B cell (primary cell): ENCODE data around the gene SLC25A51. TPM values are rescaled to one million over a fixed set of nuclear protein-coding genes. Genes with fewer than 3 reads are reported as not detected.

ENCODE experiments used
- ATAC-seq: fragments of 200-7000 bp; cut with Tn5 transposase; one replicate; pipeline ENCODE4 v1.10.0; 2021; ENCODE audit warnings: low read depth, mild to moderate bottlenecking, moderate number of reproducible peaks, moderate library complexity
- CTCF ChIA-PET: fragments of 350-600 bp; sonication (Branson Sonifier 250); formaldehyde crosslinking; loops from one replicate; lab custom pipeline; 2021; ENCODE audit warnings: antibody characterized with exemption, inconsistent platforms; lab: Charles Lee
- POLR2A ChIA-PET: fragments of 350-600 bp; sonication (Branson Sonifier 250); formaldehyde crosslinking; loops from one replicate; lab custom pipeline; 2021; ENCODE audit warnings: antibody characterized with exemption; lab: Charles Lee
- DNase-seq: peaks from one replicate; pipeline ENCODE4 v3.0.0; 2013
- H2AFZ ChIP-seq: 2 replicates; pipeline ENCODE4 v1.6.1; 2012; ENCODE audit warnings: mild to moderate bottlenecking, low read depth, low read length; ENCODE audit not compliant: insufficient read depth, poor library complexity, severe bottlenecking
- H3K27ac ChIP-seq, 2 donors: 1 replicate in 1 of 2; 2 replicates in 1 of 2; pipeline ENCODE4 v1.5.1; 2012 to 2013; ENCODE audit warnings: low read length in 2 of 2, mild to moderate bottlenecking in 2 of 2, moderate library complexity in 1 of 2
- H3K27me3 ChIP-seq, 4 experiments: fragments of 200-600 bp in 1 of 4; sonication (generic) in 1 of 4; replicated peaks in 1 of 4; 1 replicate in 2 of 4; 2 replicates in 2 of 4; pipeline versions ENCODE4 v1.6.1 to v1.7.0; 2013 to 2016; ENCODE audit warnings: low read length in 3 of 4, mild to moderate bottlenecking in 2 of 4, mixed read lengths in 1 of 4, moderate library complexity in 1 of 4; ENCODE audit not compliant: insufficient read depth in 4 of 4, control insufficient read depth in 3 of 4; ENCODE audit errors: control extremely low read depth in 1 of 4
- H3K36me3 ChIP-seq, 2 experiments: replicated peaks in 1 of 2; 1 replicate in 1 of 2; 2 replicates in 1 of 2; pipeline versions ENCODE4 v1.6.1 to v1.7.1; 2013; ENCODE audit warnings: low read length in 1 of 2; ENCODE audit not compliant: insufficient read depth in 2 of 2, control insufficient read depth in 1 of 2; ENCODE audit errors: control extremely low read depth in 1 of 2, extremely low read depth in 1 of 2
- H3K4me1 ChIP-seq, 2 donors: fragments of 200-600 bp in 1 of 2; sonication (generic) in 1 of 2; 1 replicate in 1 of 2; 2 replicates in 1 of 2; pipeline versions ENCODE4 v1.5.1 to v1.6.1; 2013 to 2017; ENCODE audit warnings: low read length in 2 of 2; ENCODE audit not compliant: control insufficient read depth in 2 of 2, insufficient read depth in 2 of 2
- H3K4me2 ChIP-seq: replicated peaks from 2 replicates; pipeline ENCODE3; 2012; ENCODE audit warnings: mild to moderate bottlenecking, low read depth, low read length; ENCODE audit not compliant: poor library complexity, severe bottlenecking
- H3K4me3 ChIP-seq, 5 experiments: fragments of 200-600 bp in 1 of 5; sonication (generic) in 1 of 5; 1 replicate in 3 of 5; 2 replicates in 2 of 5; pipeline versions ENCODE4 v1.5.1 to v1.7.0; 2011 to 2016; ENCODE audit warnings: low read length in 4 of 5, mild to moderate bottlenecking in 4 of 5, low read depth in 2 of 5, control low read depth in 1 of 5, moderate library complexity in 1 of 5; ENCODE audit not compliant: insufficient read depth in 1 of 5; ENCODE audit errors: control extremely low read depth in 1 of 5, extremely low read depth in 1 of 5
- H3K79me2 ChIP-seq: fragments of 200-600 bp; sonication (generic); one replicate; pipeline ENCODE4 v1.6.0; 2016; ENCODE audit warnings: low read length; ENCODE audit not compliant: control insufficient read depth, insufficient read depth
- H3K9ac ChIP-seq: fragments of 200-600 bp; sonication (generic); 2 replicates; pipeline ENCODE4 v1.6.1; 2017; ENCODE audit warnings: mild to moderate bottlenecking, low read length, moderate library complexity
- H3K9me3 ChIP-seq, 3 donors: one replicate each; pipeline versions ENCODE4 v1.6.1 to v1.7.1; 2013; ENCODE audit warnings: low read length in 2 of 3; ENCODE audit not compliant: control insufficient read depth in 2 of 3, insufficient read depth in 1 of 3; ENCODE audit errors: control extremely low read depth in 1 of 3
- H4K20me1 ChIP-seq: 2 replicates; pipeline ENCODE4 v1.6.0; 2012; ENCODE audit warnings: mild to moderate bottlenecking, low read length; ENCODE audit not compliant: insufficient read depth, control insufficient read depth, poor library complexity, severe bottlenecking
- H3K27ac Mint-ChIP-seq: one replicate; pipeline ENCODE4 v1.8.0; 2021; ENCODE audit warnings: mixed read lengths
- H3K27me3 Mint-ChIP-seq: one replicate; pipeline ENCODE4 v1.8.0; 2021; ENCODE audit warnings: mixed read lengths
- H3K4me1 Mint-ChIP-seq: one replicate; pipeline ENCODE4 v1.8.0; 2021; ENCODE audit warnings: mixed read lengths
- H3K4me3 Mint-ChIP-seq: one replicate; pipeline ENCODE4 v1.8.0; 2021; ENCODE audit warnings: mixed read lengths
- H3K9me3 Mint-ChIP-seq: one replicate; pipeline ENCODE4 v1.8.0; 2022; ENCODE audit warnings: mixed read lengths; ENCODE audit not compliant: insufficient read depth
- EZH2 ChIP-seq: IDR thresholded peaks from 2 replicates; pipeline ENCODE4 v1.6.1; 2012; ENCODE audit warnings: borderline replicate concordance, low read depth, mild to moderate bottlenecking, moderate library complexity, low read length; ENCODE audit not compliant: insufficient read depth, poor library complexity, severe bottlenecking
- WGBS: methylation state at CpG from one replicate; pipeline ENCODE4 v1.1.5; 2013; ENCODE audit warnings: missing lambda C conversion rate; ENCODE audit not compliant: insufficient coverage; 5-methylcytosine and 5-hydroxymethylcytosine counted together
- intact Hi-C: fragments of 100-400 bp; cut with micrococcal nuclease; formaldehyde crosslinking; loops from one replicate; pipeline ENCODE4 v1.10.0; 2022
- polyA plus RNA-seq: library from polyadenylated mRNA; depleted of rRNA; stranded (reverse); fragments of >200 nt; gene quantifications from 2 replicates; pipeline ENCODE4 v1.2.3, GENCODE V29; 2012
- total RNA-seq, 2 donors: library from RNA; stranded (reverse); fragments of 120-200 nt in 1 of 2; gene quantifications; 1 replicate in 1 of 2; 2 replicates in 1 of 2; pipeline versions ENCODE4 v1.2.3 to v1.2.4, GENCODE V29; 2013 to 2022
- TF ChIP-seq, protein P1 (sequence below): fragments of 200-600 bp; IDR thresholded peaks from one replicate; pipeline ENCODE4 v1.8.0; 2022; ENCODE audit warnings: antibody characterized with exemption, mild to moderate bottlenecking

The SLC25A51 gene
- total and polyA plus RNA-seq, 2 donors (not counting 1 experiment from before 2014, with no cell fraction given) = 12.9 to 27.8 TPM

DNA sequence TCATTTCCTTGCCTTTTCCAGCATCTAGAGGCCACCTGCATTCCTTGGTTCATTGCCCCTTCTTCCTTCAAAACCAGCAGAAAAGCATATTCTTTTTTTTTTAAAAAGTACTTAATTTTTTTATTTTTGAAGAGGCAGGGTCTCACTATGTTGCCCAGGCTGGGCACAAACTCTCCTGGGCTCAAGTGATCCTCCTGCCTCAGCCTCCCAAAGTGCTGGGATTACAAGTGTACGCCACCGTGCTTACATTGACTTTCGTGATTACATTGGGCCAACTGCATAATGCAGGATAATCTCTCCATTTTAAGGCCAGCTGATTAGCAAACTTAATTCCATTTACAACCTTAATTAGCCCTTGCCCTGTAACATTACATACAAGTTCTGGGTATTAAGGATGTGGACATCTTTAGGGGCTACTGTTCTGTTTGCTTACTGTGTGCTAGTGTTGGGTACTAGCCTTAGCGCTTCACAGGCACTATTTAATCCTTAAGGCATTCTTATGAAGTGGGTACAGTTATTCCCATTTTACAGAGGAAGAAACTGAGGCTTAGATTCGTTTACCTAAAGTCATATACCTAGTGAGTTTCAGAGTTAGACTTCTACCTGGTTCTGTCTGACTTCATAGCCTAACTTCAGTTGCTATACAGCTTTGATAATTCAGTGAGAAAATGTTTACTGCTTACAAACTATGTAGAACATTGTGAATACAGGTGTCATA, 33.7 kb downstream of the SLC25A51 start:
- ATAC-seq (no peak), DNase-seq (no peak)
- Histone ChIP-seq H3K9ac (no peak overlapping the region), H4K20me1 (no peaks in the 10 kb centered on the region), H3K79me2 (no peaks in the 10 kb centered on the region), H3K4me2 (no peak overlapping the region), H3K9me3 (no peaks in the 10 kb centered on the region), H2AFZ (no peak overlapping the region), H3K27ac (no peak overlapping the region), H3K36me3 (no peaks in the 10 kb centered on the region), H3K4me3 (no peak overlapping the region), H3K27me3 (no peaks in the 10 kb centered on the region), H3K4me1 (no peaks in the 10 kb centered on the region)
- H3K4me1 Mint-ChIP-seq = no peaks in the 10 kb centered on the region
- CTCF ChIA-PET = no interaction called here
- H3K4me3 Mint-ChIP-seq = no peak overlapping the region
- H3K27me3 Mint-ChIP-seq = no peaks in the 10 kb centered on the region
- WGBS = 100% methylated on average over 1 of the region's 5 CpGs
- no peaks in the 10 kb centered on the region for H3K9me3 Mint-ChIP-seq
- POLR2A ChIA-PET = no interaction called here
- intact Hi-C loops = no loop called here
- no peak overlapping the region for H3K27ac Mint-ChIP-seq
- TF ChIP-seq, protein P1, sequence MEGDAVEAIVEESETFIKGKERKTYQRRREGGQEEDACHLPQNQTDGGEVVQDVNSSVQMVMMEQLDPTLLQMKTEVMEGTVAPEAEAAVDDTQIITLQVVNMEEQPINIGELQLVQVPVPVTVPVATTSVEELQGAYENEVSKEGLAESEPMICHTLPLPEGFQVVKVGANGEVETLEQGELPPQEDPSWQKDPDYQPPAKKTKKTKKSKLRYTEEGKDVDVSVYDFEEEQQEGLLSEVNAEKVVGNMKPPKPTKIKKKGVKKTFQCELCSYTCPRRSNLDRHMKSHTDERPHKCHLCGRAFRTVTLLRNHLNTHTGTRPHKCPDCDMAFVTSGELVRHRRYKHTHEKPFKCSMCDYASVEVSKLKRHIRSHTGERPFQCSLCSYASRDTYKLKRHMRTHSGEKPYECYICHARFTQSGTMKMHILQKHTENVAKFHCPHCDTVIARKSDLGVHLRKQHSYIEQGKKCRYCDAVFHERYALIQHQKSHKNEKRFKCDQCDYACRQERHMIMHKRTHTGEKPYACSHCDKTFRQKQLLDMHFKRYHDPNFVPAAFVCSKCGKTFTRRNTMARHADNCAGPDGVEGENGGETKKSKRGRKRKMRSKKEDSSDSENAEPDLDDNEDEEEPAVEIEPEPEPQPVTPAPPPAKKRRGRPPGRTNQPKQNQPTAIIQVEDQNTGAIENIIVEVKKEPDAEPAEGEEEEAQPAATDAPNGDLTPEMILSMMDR = no peak
- no peak for TF ChIP-seq EZH2

DNA sequence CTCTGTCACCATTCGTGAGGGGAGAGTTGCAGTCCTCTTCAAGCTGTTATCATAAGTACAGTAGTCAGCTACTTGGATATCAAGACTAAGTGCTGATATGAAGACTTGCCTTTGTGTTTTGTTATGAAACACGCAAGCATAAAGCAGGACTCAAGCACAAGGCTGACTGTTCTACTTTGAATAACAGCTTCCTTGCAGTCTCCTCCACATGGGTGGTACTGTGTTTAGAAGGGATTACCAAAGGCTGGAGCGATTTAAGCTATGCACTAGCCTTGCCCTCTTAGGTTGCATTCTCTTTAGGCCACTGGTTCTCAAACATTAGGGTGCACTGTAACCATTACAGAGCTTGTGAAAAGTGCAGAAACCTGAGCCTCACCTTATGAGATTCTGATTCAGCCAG, 41.4 kb downstream of the SLC25A51 start:
- Mint-ChIP-seq H3K27me3 (no peaks in the 10 kb centered on the region), H3K4me1 (no peaks in the 10 kb centered on the region), H3K27ac (no peak overlapping the region), H3K4me3 (no peak overlapping the region), H3K9me3 (no peaks in the 10 kb centered on the region)
- Histone ChIP-seq H3K27me3 (no peaks in the 10 kb centered on the region), H3K4me2 (no peak overlapping the region), H2AFZ (no peak overlapping the region), H4K20me1 (no peaks in the 10 kb centered on the region), H3K9ac (no peak overlapping the region), H3K9me3 (no peaks in the 10 kb centered on the region), H3K79me2 (no peaks in the 10 kb centered on the region), H3K36me3 (peaks cover 6 to 34% of the 10 kb centered on the region in 2 experiments), H3K27ac (no peak overlapping the region), H3K4me3 (no peak overlapping the region), H3K4me1 (no peaks in the 10 kb centered on the region)
- no peak for TF ChIP-seq EZH2
- TF ChIP-seq, protein P1 = no peak
- CTCF ChIA-PET = no interaction called here
- POLR2A ChIA-PET = no interaction called here
- intact Hi-C loops = no loop called here
- ATAC-seq = no peak
- 93% methylated on average over 2 of the region's 3 CpGs for WGBS
- DNase-seq = no peak
